HG03342 (cell line): ENCODE results near the gene SHC4.

Source experiments
- ATAC-seq: cut with Tn5 transposase; IDR thresholded peaks from one replicate; pipeline ENCODE4 v1.9.1; 2021; ENCODE audit warnings: mild to moderate bottlenecking, moderate library complexity; ENCODE audit not compliant: unreplicated experiment

SHC4 gene

GRCh38 chr15:48968066-48968465 is 4.3 kb upstream of the SHC4 start:
- ATAC-seq, result no peak

- ATAC-seq, result no peak
These were observed 3.6 kb upstream of the SHC4 start for GRCh38 chr15:48967336-48967735.

GRCh38 chr15:48966595-48967301 is 3.0 kb upstream of the SHC4 start:
- ATAC-seq, result peak; percentile 78

- peak; percentile 66 for ATAC-seq
These were observed 2.3 kb upstream of the SHC4 start for GRCh38 chr15:48965972-48966371.

GRCh38 chr15:48964898-48965297 is 1.2 kb upstream of the SHC4 start:
- ATAC-seq, result no peak

GRCh38 chr15:48962662-48963523 is 826 bp downstream of the SHC4 start:
- ATAC-seq, result no peak

- ATAC-seq, result no peak
These were observed 7.8 kb downstream of the SHC4 start for GRCh38 chr15:48955967-48956366.

- ATAC-seq, result no peak
These were observed 8.3 kb downstream of the SHC4 start for GRCh38 chr15:48955370-48955769.

- ATAC-seq, result no peak
These were observed 9.2 kb downstream of the SHC4 start for GRCh38 chr15:48954538-48954937.

GRCh38 chr15:48946840-48947187 is 16.9 kb downstream of the SHC4 start:
- no peak for ATAC-seq

GRCh38 chr15:48946074-48946839 is 17.5 kb downstream of the SHC4 start:
- no peak for ATAC-seq

GRCh38 chr15:48945386-48945785 is 18.3 kb downstream of the SHC4 start:
- no peak for ATAC-seq

GRCh38 chr15:48941904-48942303 is 21.8 kb downstream of the SHC4 start:
- ATAC-seq, result no peak

GRCh38 chr15:48940508-48940907 is 23.2 kb downstream of the SHC4 start:
- ATAC-seq, result peak; percentile 93

GRCh38 chr15:48939648-48940047 is 24.1 kb downstream of the SHC4 start:
- no peak for ATAC-seq

GRCh38 chr15:48937886-48938285 is 25.8 kb downstream of the SHC4 start:
- ATAC-seq, result no peak

GRCh38 chr15:48936666-48937065 is 27.1 kb downstream of the SHC4 start:
- ATAC-seq, result no peak

- no peak for ATAC-seq
These were observed 28.5 kb downstream of the SHC4 start for GRCh38 chr15:48935236-48935635.

- no peak for ATAC-seq
These were observed 33.0 kb downstream of the SHC4 start for GRCh38 chr15:48930735-48931134.

- no peak for ATAC-seq
These were observed 34.1 kb downstream of the SHC4 start for GRCh38 chr15:48929661-48930060.

- no peak for ATAC-seq
These were observed 34.7 kb downstream of the SHC4 start for GRCh38 chr15:48928877-48929538.
